Subcutaneous adipose tissue (tissue), 4 donors: ENCODE results near the gene LIG1. TPM values are rescaled to one million over a fixed set of nuclear protein-coding genes. Genes with fewer than 3 reads are reported as not detected.

Experiments used
- total RNA-seq, 4 donors: library from RNA; depleted of rRNA; stranded (reverse); fragments of >200 nt; gene quantifications; one replicate each; pipeline ENCODE4 v1.1.0, GENCODE V29; 2016
- TF ChIP-seq, protein P1 (sequence below): fragments of 450-650 bp; IDR thresholded peaks from one replicate; pipeline ENCODE4 v1.5.1; 2016; ENCODE audit warnings: low read depth, mild to moderate bottlenecking, control low read depth, antibody characterized with exemption, moderate library complexity

LIG1 gene
- total RNA-seq, 4 donors from 2014 or later, result 2.3 to 22.0 (median 8.5) TPM

DNA sequence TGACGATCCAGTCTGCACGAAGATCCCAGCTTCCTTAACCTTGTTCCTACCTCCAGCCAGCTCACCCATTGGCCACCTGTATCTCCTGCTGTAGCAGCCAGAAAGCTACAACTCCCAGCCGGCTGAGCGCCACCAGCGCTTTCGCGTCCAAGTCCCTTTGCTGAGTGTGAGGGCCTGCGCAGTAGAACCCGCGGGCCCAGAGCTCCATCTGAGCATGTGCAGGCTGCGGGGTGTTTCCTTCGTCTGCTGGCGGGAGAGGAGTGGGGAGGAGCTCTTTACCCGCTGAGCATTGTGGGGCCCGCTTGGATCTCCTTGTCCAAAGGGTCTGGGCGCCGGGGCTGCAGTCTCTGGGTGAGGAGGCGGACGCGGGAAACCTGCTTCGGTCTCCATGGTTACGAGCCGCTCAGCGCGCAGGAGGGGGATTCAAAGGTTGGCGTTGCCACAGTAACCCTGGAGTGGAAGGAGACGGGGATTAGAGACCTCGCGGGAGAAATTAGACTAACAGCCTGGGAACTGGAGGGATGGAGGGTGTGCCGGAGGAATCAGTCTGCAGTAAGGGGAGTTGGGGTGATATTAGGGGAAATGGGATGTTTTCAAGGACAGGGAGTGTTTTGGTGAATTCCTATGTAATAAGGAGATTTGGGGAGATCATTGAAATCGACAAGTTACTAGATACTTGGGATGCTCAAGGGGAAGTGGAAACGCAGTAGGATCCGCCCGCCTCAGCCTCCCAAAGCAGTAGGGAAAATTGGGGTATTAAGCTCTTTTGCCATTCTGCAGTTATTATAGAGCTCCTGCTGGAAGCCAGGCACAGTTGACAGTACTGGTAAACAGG lies 33.9 kb upstream of the LIG1 start:
- TF ChIP-seq, protein P1, sequence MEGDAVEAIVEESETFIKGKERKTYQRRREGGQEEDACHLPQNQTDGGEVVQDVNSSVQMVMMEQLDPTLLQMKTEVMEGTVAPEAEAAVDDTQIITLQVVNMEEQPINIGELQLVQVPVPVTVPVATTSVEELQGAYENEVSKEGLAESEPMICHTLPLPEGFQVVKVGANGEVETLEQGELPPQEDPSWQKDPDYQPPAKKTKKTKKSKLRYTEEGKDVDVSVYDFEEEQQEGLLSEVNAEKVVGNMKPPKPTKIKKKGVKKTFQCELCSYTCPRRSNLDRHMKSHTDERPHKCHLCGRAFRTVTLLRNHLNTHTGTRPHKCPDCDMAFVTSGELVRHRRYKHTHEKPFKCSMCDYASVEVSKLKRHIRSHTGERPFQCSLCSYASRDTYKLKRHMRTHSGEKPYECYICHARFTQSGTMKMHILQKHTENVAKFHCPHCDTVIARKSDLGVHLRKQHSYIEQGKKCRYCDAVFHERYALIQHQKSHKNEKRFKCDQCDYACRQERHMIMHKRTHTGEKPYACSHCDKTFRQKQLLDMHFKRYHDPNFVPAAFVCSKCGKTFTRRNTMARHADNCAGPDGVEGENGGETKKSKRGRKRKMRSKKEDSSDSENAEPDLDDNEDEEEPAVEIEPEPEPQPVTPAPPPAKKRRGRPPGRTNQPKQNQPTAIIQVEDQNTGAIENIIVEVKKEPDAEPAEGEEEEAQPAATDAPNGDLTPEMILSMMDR, result no peak

GRCh38 chr19:48203222-48203793 lies 33.2 kb upstream of the LIG1 start:
- TF ChIP-seq, protein P1, result no peak

DNA sequence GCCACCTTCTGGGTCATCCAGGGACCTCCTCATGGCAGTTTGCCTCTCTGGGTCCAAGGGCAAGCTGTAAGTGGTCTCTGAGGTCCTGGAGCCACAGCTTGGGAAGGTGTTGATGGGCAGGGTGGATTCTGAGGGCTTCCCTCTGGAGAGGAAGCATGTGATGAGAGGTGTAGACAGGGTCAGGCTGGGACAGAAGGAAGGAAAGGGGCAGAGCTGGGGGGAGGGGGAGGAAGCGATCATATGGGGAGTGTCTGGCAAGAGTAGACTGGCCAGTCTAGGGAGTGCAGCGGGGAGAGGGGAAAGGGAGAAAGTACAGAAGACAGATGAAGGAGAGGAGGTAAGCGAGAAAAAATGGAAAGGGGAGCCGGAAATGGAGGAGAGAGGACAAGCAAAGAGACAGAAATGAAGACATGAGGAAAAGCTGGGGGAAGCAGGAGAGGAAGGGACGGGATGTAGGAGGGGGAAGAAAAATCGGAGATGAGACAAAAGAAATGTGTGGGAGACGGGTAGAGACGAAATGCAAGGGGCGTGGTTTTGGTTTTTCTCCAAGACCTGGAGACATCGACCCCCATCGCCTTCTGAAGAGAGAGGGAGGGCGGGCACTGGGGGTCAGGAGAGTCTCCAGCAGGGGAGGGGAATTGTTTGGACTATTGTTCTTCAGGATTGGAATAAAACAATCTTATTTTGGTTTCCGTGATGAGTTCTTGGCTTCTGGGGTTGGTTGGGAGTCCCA lies 27.0 kb upstream of the LIG1 start:
- TF ChIP-seq, protein P1, result no peak

- TF ChIP-seq, protein P1, result no peak
These were observed 26.2 kb upstream of the LIG1 start for GRCh38 chr19:48196321-48196763.

GRCh38 chr19:48194844-48195830 lies 25.0 kb upstream of the LIG1 start:
- TF ChIP-seq, protein P1, result no peak

- TF ChIP-seq, protein P1, result no peak
These were observed 24.1 kb upstream of the LIG1 start for GRCh38 chr19:48194041-48194843.
